ENCODE measurements around the gene SLC30A10. TPM values are rescaled to one million over a fixed set of nuclear protein-coding genes. Genes with fewer than 3 reads are reported as not detected.

The SLC30A10 gene
- total and polyA plus RNA-seq, 10 of the 15 experiments (the other 5 are each of a cell fraction or from before 2014, with no cell fraction given): not detected

- Histone ChIP-seq H3K9ac (ENCODE audit: control insufficient read depth, insufficient read depth, low read length) (no peak overlapping the region), H3K36me3 (ENCODE audit: control insufficient read depth in 2 of 2, insufficient read depth in 2 of 2, low read length in 1 of 2) (no peaks in the 10 kb centered on the region), H2AFZ (ENCODE audit: control insufficient read depth, low read depth, low read length) (no peak overlapping the region), H3K27me3 (replicated peaks in 1 of 2; ENCODE audit: control insufficient read depth in 2 of 2, insufficient read depth in 2 of 2, low read length in 1 of 2) (no peaks in the 10 kb centered on the region), H3K4me3 (no peak overlapping the region), H3K4me2 (ENCODE audit: control insufficient read depth, insufficient read depth) (no peak overlapping the region), H3K4me1 (ENCODE audit: control insufficient read depth, insufficient read depth, low read length) (no peaks in the 10 kb centered on the region), H3K27ac (ENCODE audit: control insufficient read depth, insufficient read depth) (no peak overlapping the region), H3K79me2 (ENCODE audit: control insufficient read depth, insufficient read depth, low read length) (no peaks in the 10 kb centered on the region), H3K9me3 (replicated peaks; ENCODE audit: control insufficient read depth, insufficient read depth, low read length) (no peaks in the 10 kb centered on the region), H4K20me1 (ENCODE audit: control insufficient read depth, insufficient read depth) (no peaks in the 10 kb centered on the region)
- no peak for FAIRE-seq
- in situ Hi-C loops (cut with MboI): no loop called here
- no peak for TF ChIP-seq TAF1 (IDR thresholded peaks at IDR 0.05; ENCODE audit: borderline replicate concordance, low read depth, low read length)
- TF ChIP-seq POLR2AphosphoS5 (IDR thresholded peaks at IDR 0.05; ENCODE audit: low read length): no peak
- no peak for TF ChIP-seq SREBF1 (IDR thresholded peaks at IDR 0.05; ENCODE audit: low read length)
- no peak for TF ChIP-seq CHD2 (IDR thresholded peaks at IDR 0.05; ENCODE audit: borderline replicate concordance, low read depth, low read length)
- no peak for TF ChIP-seq RBBP5 (conservative IDR thresholded peaks at IDR 0.05)
- no peak for DNase-seq (ENCODE audit: low read depth, low spot score)
- ChIA-PET POLR2A (no interaction called here), CTCF (no interaction called here), SMC1A (ENCODE audit: uncharacterized antibody, unreplicated experiment) (no interaction called here), RAD21 (ENCODE audit: unreplicated experiment) (no interaction called here)
- intact Hi-C loops (cut with micrococcal nuclease; ENCODE audit: unreplicated experiment): no loop called here
- BruUV-seq (replicated peaks): no TSS peak
- no peak for ATAC-seq
- WGBS (ENCODE audit: insufficient coverage, insufficient replicate concordance, low lambda C conversion rate, missing lambda C conversion rate): 0% methylated on average over 1 of the region's 1 CpG
Observed at GRCh38 chr1:219907772-219908070, 20.6 kb downstream of the SLC30A10 start.

DNA sequence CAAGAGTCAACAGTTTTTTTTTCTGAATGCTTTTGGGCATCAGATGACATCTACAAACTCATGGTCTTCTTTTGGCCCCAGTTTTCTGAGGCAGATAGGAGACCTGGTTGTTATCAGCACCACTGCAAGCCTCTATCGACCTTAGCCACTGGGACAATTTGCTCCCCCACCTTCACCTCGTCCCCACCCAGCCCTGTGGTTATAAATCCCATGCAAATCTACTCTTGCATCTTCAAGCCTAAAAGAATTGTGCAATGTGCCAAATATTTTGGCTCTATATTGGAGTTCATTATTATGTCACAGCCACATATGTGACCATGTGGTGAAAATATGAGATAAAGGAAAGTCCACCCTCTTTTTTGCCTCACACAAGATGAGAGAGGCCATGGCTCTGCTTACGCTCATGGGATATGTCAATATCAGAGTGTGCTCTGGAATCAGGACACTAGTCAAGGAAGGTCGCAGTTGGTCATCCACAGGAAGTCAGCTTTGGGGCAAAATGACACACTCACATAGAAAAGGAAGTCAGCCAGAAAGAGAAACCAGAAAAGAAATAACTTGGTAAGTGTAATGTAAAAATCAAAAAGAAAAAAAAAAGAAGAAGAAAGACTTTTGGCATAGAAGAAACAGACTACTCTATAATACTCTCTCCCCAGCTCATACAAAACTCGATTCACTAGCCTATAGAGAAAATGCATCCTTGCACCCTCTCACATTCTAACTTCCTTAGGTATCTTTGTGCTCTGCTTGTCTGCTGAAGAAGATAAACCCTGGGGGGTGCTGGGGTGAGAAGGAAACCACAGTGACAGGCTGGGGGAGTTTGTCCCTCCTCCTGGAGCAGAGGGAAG is 21.2 kb downstream of the SLC30A10 start:
- intact Hi-C loops (cut with micrococcal nuclease; ENCODE audit: unreplicated experiment): no loop called here
- ChIA-PET CTCF (no interaction called here), RAD21 (ENCODE audit: unreplicated experiment) (no interaction called here), SMC1A (ENCODE audit: uncharacterized antibody, unreplicated experiment) (no interaction called here), POLR2A (interaction anchor here (0.7 kb wide), 1 partner anchor 20 kb away, joined by 3 read pairs; no protein-coding TSS in a partner anchor)
- H3K9me3 ChIP-seq (replicated peaks; ENCODE audit: control insufficient read depth, insufficient read depth, low read length): no peaks in the 10 kb centered on the region
- no peaks in the 10 kb centered on the region for H3K36me3 ChIP-seq (ENCODE audit: control insufficient read depth in 2 of 2, insufficient read depth in 2 of 2, low read length in 1 of 2)
- no peak overlapping the region for H3K27ac ChIP-seq (ENCODE audit: control insufficient read depth, insufficient read depth)
- DNase-seq (ENCODE audit: low read depth, low spot score) (no peak), FAIRE-seq (no peak), ATAC-seq (no peak)
- no peak overlapping the region for H3K4me3 ChIP-seq
- BruUV-seq (replicated peaks): no TSS peak
- WGBS (ENCODE audit: insufficient coverage, insufficient replicate concordance, low lambda C conversion rate, missing lambda C conversion rate): 6% methylated on average over 5 of the region's 5 CpGs
- no peaks in the 10 kb centered on the region for H3K4me1 ChIP-seq (ENCODE audit: control insufficient read depth, insufficient read depth, low read length)
- no peak overlapping the region for H2AFZ ChIP-seq (ENCODE audit: control insufficient read depth, low read depth, low read length)
- in situ Hi-C loops (cut with MboI): no loop called here
- no peak overlapping the region for H3K4me2 ChIP-seq (ENCODE audit: control insufficient read depth, insufficient read depth)
- H3K9ac ChIP-seq (ENCODE audit: control insufficient read depth, insufficient read depth, low read length): no peak overlapping the region
- H4K20me1 ChIP-seq (ENCODE audit: control insufficient read depth, insufficient read depth): no peaks in the 10 kb centered on the region
- no peaks in the 10 kb centered on the region for H3K79me2 ChIP-seq (ENCODE audit: control insufficient read depth, insufficient read depth, low read length)
- H3K27me3 ChIP-seq (replicated peaks in 1 of 2; ENCODE audit: control insufficient read depth in 2 of 2, insufficient read depth in 2 of 2, low read length in 1 of 2): no peaks in the 10 kb centered on the region
- TF ChIP-seq MTA3 (IDR thresholded peaks at IDR 0.05; ENCODE audit: borderline replicate concordance, low read length) (no peak), RUNX3 (IDR thresholded peaks at IDR 0.05; ENCODE audit: low read length) (no peak)
- TF ChIP-seq, protein P1, sequence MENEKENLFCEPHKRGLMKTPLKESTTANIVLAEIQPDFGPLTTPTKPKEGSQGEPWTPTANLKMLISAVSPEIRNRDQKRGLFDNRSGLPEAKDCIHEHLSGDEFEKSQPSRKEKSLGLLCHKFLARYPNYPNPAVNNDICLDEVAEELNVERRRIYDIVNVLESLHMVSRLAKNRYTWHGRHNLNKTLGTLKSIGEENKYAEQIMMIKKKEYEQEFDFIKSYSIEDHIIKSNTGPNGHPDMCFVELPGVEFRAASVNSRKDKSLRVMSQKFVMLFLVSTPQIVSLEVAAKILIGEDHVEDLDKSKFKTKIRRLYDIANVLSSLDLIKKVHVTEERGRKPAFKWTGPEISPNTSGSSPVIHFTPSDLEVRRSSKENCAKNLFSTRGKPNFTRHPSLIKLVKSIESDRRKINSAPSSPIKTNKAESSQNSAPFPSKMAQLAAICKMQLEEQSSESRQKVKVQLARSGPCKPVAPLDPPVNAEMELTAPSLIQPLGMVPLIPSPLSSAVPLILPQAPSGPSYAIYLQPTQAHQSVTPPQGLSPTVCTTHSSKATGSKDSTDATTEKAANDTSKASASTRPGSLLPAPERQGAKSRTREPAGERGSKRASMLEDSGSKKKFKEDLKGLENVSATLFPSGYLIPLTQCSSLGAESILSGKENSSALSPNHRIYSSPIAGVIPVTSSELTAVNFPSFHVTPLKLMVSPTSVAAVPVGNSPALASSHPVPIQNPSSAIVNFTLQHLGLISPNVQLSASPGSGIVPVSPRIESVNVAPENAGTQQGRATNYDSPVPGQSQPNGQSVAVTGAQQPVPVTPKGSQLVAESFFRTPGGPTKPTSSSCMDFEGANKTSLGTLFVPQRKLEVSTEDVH (IDR thresholded peaks at IDR 0.05; ENCODE audit: low read depth, partially characterized antibody): no peak
- TF ChIP-seq, protein P2, sequence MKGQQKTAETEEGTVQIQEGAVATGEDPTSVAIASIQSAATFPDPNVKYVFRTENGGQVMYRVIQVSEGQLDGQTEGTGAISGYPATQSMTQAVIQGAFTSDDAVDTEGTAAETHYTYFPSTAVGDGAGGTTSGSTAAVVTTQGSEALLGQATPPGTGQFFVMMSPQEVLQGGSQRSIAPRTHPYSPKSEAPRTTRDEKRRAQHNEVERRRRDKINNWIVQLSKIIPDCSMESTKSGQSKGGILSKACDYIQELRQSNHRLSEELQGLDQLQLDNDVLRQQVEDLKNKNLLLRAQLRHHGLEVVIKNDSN (IDR thresholded peaks at IDR 0.05; ENCODE audit: borderline replicate concordance, extremely low read length, insufficient read depth, low read depth, low read length): no peak
- TF ChIP-seq, protein P3, sequence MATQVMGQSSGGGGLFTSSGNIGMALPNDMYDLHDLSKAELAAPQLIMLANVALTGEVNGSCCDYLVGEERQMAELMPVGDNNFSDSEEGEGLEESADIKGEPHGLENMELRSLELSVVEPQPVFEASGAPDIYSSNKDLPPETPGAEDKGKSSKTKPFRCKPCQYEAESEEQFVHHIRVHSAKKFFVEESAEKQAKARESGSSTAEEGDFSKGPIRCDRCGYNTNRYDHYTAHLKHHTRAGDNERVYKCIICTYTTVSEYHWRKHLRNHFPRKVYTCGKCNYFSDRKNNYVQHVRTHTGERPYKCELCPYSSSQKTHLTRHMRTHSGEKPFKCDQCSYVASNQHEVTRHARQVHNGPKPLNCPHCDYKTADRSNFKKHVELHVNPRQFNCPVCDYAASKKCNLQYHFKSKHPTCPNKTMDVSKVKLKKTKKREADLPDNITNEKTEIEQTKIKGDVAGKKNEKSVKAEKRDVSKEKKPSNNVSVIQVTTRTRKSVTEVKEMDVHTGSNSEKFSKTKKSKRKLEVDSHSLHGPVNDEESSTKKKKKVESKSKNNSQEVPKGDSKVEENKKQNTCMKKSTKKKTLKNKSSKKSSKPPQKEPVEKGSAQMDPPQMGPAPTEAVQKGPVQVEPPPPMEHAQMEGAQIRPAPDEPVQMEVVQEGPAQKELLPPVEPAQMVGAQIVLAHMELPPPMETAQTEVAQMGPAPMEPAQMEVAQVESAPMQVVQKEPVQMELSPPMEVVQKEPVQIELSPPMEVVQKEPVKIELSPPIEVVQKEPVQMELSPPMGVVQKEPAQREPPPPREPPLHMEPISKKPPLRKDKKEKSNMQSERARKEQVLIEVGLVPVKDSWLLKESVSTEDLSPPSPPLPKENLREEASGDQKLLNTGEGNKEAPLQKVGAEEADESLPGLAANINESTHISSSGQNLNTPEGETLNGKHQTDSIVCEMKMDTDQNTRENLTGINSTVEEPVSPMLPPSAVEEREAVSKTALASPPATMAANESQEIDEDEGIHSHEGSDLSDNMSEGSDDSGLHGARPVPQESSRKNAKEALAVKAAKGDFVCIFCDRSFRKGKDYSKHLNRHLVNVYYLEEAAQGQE (IDR thresholded peaks at IDR 0.05; ENCODE audit: low read depth, low read length): no peak
